H1 (cell line): Measurements from ENCODE around the gene MT1F. TPM values are rescaled to one million over a fixed set of nuclear protein-coding genes. Genes with fewer than 3 reads are reported as not detected.

ENCODE experiments used
- ATF2 ChIP-seq: IDR thresholded peaks from 2 replicates; pipeline ENCODE4 v1.6.1; 2012; ENCODE audit warnings: low read length, inconsistent platforms
- CHD7 ChIP-seq: fragments of 300-600 bp; sonication (generic); IDR thresholded peaks from 2 replicates; pipeline ENCODE4 v1.7.1; 2012; ENCODE audit warnings: low read length, moderate library complexity, mild to moderate bottlenecking, inconsistent platforms; ENCODE audit not compliant: insufficient replicate concordance
- polyA plus RNA-seq, 7 experiments: library from polyadenylated mRNA; depleted of rRNA in 3 of 7; stranded (reverse) in 5 of 7; unstranded in 2 of 7; fragments of >200 nt in 5 of 7; fragments of 200-250 nt in 2 of 7; gene quantifications; 1 replicate in 5 of 7; 2 replicates in 1 of 7; 4 replicates in 1 of 7; pipeline versions ENCODE4 v1.2.1 to v1.2.3, GENCODE V29; 2011 to 2013; ENCODE audit warnings: missing spikeins in 2 of 7, mixed read lengths in 2 of 7
- total RNA-seq: library from RNA; stranded (reverse); fragmentation: NEBNext Ultra II Directional; extraction: Animal tissue kit (Norgen Biotek cat#: 25700); gene quantifications from 2 replicates; pipeline ENCODE4 v1.2.1, GENCODE V29; 2021

MT1F gene
- total and polyA plus RNA-seq, 2 of the 8 experiments (the other 6 are each of a cell fraction or from before 2014, with no cell fraction given) = 5.9 to 20.8 TPM

GRCh38 chr16:56620339-56620897 lies 37.3 kb upstream of the MT1F start (continued):
- TF ChIP-seq ATF2 (no peak), CHD7 (no peak)
